SK-N-SH (cell line): ENCODE measurements around the gene DMRT2.

ENCODE experiments used
- EP300 ChIP-seq, 2 experiments: IDR thresholded peaks; 2 replicates each; pipeline versions ENCODE4 v1.4.0 to v1.6.1; 2012; ENCODE audit warnings: borderline replicate concordance in 1 of 2, low read depth in 1 of 2, low read length in 1 of 2
- EZH2phosphoT487 ChIP-seq: fragments of 200-600 bp; sonication (generic); IDR thresholded peaks from 2 replicates; pipeline ENCODE4 v1.6.1; 2017; ENCODE audit warnings: low read depth, mixed run types, mild to moderate bottlenecking, antibody characterized with exemption, moderate library complexity, borderline replicate concordance
- JUND ChIP-seq: IDR thresholded peaks from 2 replicates; pipeline ENCODE4 v1.4.0; 2012
- POLR2AphosphoS5 ChIP-seq: IDR thresholded peaks from 2 replicates; pipeline ENCODE4 v1.6.1; 2012; ENCODE audit warnings: low read depth, low read length
- RFX5 ChIP-seq: IDR thresholded peaks from 2 replicates; pipeline ENCODE4 v1.6.1; 2012; ENCODE audit warnings: mild to moderate bottlenecking, improper control_type of control experiment, low read length
- RXRA ChIP-seq: IDR thresholded peaks from 2 replicates; pipeline ENCODE4 v1.4.0; 2012; ENCODE audit warnings: low read depth, mild to moderate bottlenecking, borderline replicate concordance
- SMC3 ChIP-seq: IDR thresholded peaks from 2 replicates; pipeline ENCODE4 v1.6.1; 2012; ENCODE audit warnings: low read depth, low read length, improper control_type of control experiment
- TEAD4 ChIP-seq: IDR thresholded peaks from 2 replicates; pipeline ENCODE4 v1.4.0; 2012; ENCODE audit warnings: mild to moderate bottlenecking, borderline replicate concordance; ENCODE audit not compliant: insufficient read depth
- YY1 ChIP-seq: IDR thresholded peaks from 2 replicates; pipeline ENCODE4 v1.4.0; 2012; ENCODE audit warnings: low read depth, mild to moderate bottlenecking
- TF ChIP-seq, protein P1 (sequence below): IDR thresholded peaks from 2 replicates; pipeline ENCODE4 v1.4.0; 2012; ENCODE audit warnings: low read depth, borderline replicate concordance
- TF ChIP-seq, protein P2 (sequence below): fragments of 200-600 bp; sonication (generic); IDR thresholded peaks from 2 replicates; pipeline ENCODE4 v1.6.1; 2017; ENCODE audit warnings: antibody characterized with exemption, mild to moderate bottlenecking, moderate library complexity
- TF ChIP-seq, protein P3 (sequence below): IDR thresholded peaks from 2 replicates; pipeline ENCODE4 v1.4.0; 2012; ENCODE audit warnings: low read depth
- TF ChIP-seq, protein P4 (sequence below): IDR thresholded peaks from 2 replicates; pipeline ENCODE4 v1.6.1; 2012; ENCODE audit warnings: mild to moderate bottlenecking, low read depth, low read length, moderate library complexity

DNA sequence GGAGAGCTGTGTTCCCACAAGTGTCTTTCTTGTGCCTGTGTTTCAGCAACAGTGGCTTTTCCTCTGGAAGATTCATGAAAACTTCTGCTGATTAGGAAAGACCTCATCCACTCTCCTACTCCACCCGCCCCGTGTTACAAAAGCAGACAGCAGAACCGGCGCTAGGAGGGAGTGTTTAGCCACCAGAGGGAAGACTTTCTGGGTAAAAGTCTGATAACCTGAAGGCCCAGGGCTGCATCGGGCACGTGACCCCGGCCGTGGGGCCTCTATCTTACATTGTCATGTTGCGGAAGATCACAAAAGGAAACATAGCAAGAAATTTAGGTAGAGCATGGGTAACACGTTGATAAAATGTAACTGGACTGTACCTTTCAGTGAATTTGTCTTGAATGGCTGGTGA lies 32.0 kb upstream of the DMRT2 start:
- no peak for TF ChIP-seq TEAD4
- TF ChIP-seq, protein P1, sequence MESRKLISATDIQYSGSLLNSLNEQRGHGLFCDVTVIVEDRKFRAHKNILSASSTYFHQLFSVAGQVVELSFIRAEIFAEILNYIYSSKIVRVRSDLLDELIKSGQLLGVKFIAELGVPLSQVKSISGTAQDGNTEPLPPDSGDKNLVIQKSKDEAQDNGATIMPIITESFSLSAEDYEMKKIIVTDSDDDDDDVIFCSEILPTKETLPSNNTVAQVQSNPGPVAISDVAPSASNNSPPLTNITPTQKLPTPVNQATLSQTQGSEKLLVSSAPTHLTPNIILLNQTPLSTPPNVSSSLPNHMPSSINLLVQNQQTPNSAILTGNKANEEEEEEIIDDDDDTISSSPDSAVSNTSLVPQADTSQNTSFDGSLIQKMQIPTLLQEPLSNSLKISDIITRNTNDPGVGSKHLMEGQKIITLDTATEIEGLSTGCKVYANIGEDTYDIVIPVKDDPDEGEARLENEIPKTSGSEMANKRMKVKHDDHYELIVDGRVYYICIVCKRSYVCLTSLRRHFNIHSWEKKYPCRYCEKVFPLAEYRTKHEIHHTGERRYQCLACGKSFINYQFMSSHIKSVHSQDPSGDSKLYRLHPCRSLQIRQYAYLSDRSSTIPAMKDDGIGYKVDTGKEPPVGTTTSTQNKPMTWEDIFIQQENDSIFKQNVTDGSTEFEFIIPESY: no peak
- TF ChIP-seq, protein P2, sequence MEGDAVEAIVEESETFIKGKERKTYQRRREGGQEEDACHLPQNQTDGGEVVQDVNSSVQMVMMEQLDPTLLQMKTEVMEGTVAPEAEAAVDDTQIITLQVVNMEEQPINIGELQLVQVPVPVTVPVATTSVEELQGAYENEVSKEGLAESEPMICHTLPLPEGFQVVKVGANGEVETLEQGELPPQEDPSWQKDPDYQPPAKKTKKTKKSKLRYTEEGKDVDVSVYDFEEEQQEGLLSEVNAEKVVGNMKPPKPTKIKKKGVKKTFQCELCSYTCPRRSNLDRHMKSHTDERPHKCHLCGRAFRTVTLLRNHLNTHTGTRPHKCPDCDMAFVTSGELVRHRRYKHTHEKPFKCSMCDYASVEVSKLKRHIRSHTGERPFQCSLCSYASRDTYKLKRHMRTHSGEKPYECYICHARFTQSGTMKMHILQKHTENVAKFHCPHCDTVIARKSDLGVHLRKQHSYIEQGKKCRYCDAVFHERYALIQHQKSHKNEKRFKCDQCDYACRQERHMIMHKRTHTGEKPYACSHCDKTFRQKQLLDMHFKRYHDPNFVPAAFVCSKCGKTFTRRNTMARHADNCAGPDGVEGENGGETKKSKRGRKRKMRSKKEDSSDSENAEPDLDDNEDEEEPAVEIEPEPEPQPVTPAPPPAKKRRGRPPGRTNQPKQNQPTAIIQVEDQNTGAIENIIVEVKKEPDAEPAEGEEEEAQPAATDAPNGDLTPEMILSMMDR: peak; percentile 33; the same call in 1 of the 2 replicates
- TF ChIP-seq, protein P3, sequence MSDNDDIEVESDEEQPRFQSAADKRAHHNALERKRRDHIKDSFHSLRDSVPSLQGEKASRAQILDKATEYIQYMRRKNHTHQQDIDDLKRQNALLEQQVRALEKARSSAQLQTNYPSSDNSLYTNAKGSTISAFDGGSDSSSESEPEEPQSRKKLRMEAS: no peak
- TF ChIP-seq EZH2phosphoT487: no peak
- TF ChIP-seq POLR2AphosphoS5: no peak
- no peak for TF ChIP-seq RXRA
- TF ChIP-seq SMC3: no peak
- TF ChIP-seq, protein P4, sequence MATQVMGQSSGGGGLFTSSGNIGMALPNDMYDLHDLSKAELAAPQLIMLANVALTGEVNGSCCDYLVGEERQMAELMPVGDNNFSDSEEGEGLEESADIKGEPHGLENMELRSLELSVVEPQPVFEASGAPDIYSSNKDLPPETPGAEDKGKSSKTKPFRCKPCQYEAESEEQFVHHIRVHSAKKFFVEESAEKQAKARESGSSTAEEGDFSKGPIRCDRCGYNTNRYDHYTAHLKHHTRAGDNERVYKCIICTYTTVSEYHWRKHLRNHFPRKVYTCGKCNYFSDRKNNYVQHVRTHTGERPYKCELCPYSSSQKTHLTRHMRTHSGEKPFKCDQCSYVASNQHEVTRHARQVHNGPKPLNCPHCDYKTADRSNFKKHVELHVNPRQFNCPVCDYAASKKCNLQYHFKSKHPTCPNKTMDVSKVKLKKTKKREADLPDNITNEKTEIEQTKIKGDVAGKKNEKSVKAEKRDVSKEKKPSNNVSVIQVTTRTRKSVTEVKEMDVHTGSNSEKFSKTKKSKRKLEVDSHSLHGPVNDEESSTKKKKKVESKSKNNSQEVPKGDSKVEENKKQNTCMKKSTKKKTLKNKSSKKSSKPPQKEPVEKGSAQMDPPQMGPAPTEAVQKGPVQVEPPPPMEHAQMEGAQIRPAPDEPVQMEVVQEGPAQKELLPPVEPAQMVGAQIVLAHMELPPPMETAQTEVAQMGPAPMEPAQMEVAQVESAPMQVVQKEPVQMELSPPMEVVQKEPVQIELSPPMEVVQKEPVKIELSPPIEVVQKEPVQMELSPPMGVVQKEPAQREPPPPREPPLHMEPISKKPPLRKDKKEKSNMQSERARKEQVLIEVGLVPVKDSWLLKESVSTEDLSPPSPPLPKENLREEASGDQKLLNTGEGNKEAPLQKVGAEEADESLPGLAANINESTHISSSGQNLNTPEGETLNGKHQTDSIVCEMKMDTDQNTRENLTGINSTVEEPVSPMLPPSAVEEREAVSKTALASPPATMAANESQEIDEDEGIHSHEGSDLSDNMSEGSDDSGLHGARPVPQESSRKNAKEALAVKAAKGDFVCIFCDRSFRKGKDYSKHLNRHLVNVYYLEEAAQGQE: no peak
- TF ChIP-seq YY1: no peak
- no peak for TF ChIP-seq RFX5
- no peak for TF ChIP-seq EP300 (IDR thresholded peaks at IDR 0.05; ENCODE audit: borderline replicate concordance in 1 of 2, low read depth in 1 of 2, low read length in 1 of 2)
- no peak for TF ChIP-seq JUND
